ENCODE data around the gene CMTM2. TPM values are rescaled to one million over a fixed set of nuclear protein-coding genes. Genes with fewer than 3 reads are reported as not detected.
A peak's percentile ranks its signal among the peaks of the same experiment; 100 is the strongest.

Gene CMTM2
- total and polyA plus RNA-seq, 2 donors = 0.94 to 1.3 TPM

GRCh38 chr16:66551348-66551759 is 27.9 kb upstream of the CMTM2 start:
- 5% methylated on average over 6 of the region's 6 CpGs for WGBS
- Histone ChIP-seq H3K9me3 (ENCODE audit: control insufficient read depth in 2 of 2, insufficient read depth in 1 of 2, low read length in 1 of 2) (no peaks in the 10 kb centered on the region), H3K4me3 (ENCODE audit: low read length in 2 of 2) (no peak overlapping the region), H3K27me3 (ENCODE audit: control insufficient read depth in 2 of 2, insufficient read depth in 1 of 2, low read length in 1 of 2) (no peaks in the 10 kb centered on the region), H3K36me3 (ENCODE audit: control insufficient read depth in 2 of 2, insufficient read depth in 2 of 2, low read length in 1 of 2) (peaks cover 0 to 5% of the 10 kb centered on the region in 2 donors), H3K27ac (ENCODE audit: low read depth in 1 of 2, low read length in 1 of 2) (peak overlapping the region; percentile 96 to 99), H3K4me1 (ENCODE audit: control insufficient read depth in 2 of 2, insufficient read depth in 2 of 2, low read length in 2 of 2) (peaks cover 53 to 76% of the 10 kb centered on the region in 2 donors)
- peak in 8 of 9 donors; percentile 40 to 87 (median 64) for DNase-seq (ENCODE audit: low read depth in 6 of 9, low spot score in 9 of 9)

GRCh38 chr16:66551788-66552285 is 27.4 kb upstream of the CMTM2 start:
- H3K4me3 ChIP-seq (ENCODE audit: low read length in 2 of 2) = peak overlapping the region; percentile 74 to 78
- peaks cover 53 to 76% of the 10 kb centered on the region in 2 donors for H3K4me1 ChIP-seq (ENCODE audit: control insufficient read depth in 2 of 2, insufficient read depth in 2 of 2, low read length in 2 of 2)
- H3K27ac ChIP-seq (ENCODE audit: low read depth in 1 of 2, low read length in 1 of 2) = peak overlapping the region; percentile 96 to 99
- H3K36me3 ChIP-seq (ENCODE audit: control insufficient read depth in 2 of 2, insufficient read depth in 2 of 2, low read length in 1 of 2) = peaks cover 0 to 5% of the 10 kb centered on the region in 2 donors
- no peaks in the 10 kb centered on the region for H3K27me3 ChIP-seq (ENCODE audit: control insufficient read depth in 2 of 2, insufficient read depth in 1 of 2, low read length in 1 of 2)
- 49% methylated on average over 8 of the region's 8 CpGs for WGBS
- H3K9me3 ChIP-seq (ENCODE audit: control insufficient read depth in 2 of 2, insufficient read depth in 1 of 2, low read length in 1 of 2) = no peaks in the 10 kb centered on the region
- no peak for DNase-seq (ENCODE audit: low read depth in 6 of 9, low spot score in 9 of 9)

- Histone ChIP-seq H3K27me3 (ENCODE audit: control insufficient read depth in 2 of 2, insufficient read depth in 1 of 2, low read length in 1 of 2) (no peaks in the 10 kb centered on the region), H3K4me1 (ENCODE audit: control insufficient read depth in 2 of 2, insufficient read depth in 2 of 2, low read length in 2 of 2) (peaks cover 55 to 72% of the 10 kb centered on the region in 2 donors), H3K36me3 (ENCODE audit: control insufficient read depth in 2 of 2, insufficient read depth in 2 of 2, low read length in 1 of 2) (peaks cover 0 to 5% of the 10 kb centered on the region in 2 donors), H3K9me3 (ENCODE audit: control insufficient read depth in 2 of 2, insufficient read depth in 1 of 2, low read length in 1 of 2) (no peaks in the 10 kb centered on the region), H3K4me3 (ENCODE audit: low read length in 2 of 2) (peak within 1 kb of the TSS; percentile 74 to 78), H3K27ac (ENCODE audit: low read depth in 1 of 2, low read length in 1 of 2) (peak within 1 kb of the TSS; percentile 96 to 99)
- peak; percentile 78 to 97 (median 92) for DNase-seq (ENCODE audit: low read depth in 6 of 9, low spot score in 9 of 9)
- WGBS = 4% methylated on average over 63 of the region's 63 CpGs
Observed at GRCh38 chr16:66552286-66553177, 26.7 kb upstream of the CMTM2 start, which contains the start of gene CKLF. Gene CKLF (plus strand): TSS chr16:66552576. CDS start chr16:66552716, 140 bp downstream.

GRCh38 chr16:66553223-66553622 is 26.0 kb upstream of the CMTM2 start:
- H3K27ac ChIP-seq (ENCODE audit: low read depth in 1 of 2, low read length in 1 of 2) = peak overlapping the region in 1 of 2 donors; percentile 96
- no peaks in the 10 kb centered on the region for H3K9me3 ChIP-seq (ENCODE audit: control insufficient read depth in 2 of 2, insufficient read depth in 1 of 2, low read length in 1 of 2)
- H3K27me3 ChIP-seq (ENCODE audit: control insufficient read depth in 2 of 2, insufficient read depth in 1 of 2, low read length in 1 of 2) = no peaks in the 10 kb centered on the region
- peaks cover 4 to 8% of the 10 kb centered on the region in 2 donors for H3K36me3 ChIP-seq (ENCODE audit: control insufficient read depth in 2 of 2, insufficient read depth in 2 of 2, low read length in 1 of 2)
- 4% methylated on average over 8 of the region's 8 CpGs for WGBS
- H3K4me1 ChIP-seq (ENCODE audit: control insufficient read depth in 2 of 2, insufficient read depth in 2 of 2, low read length in 2 of 2) = peaks cover 55 to 65% of the 10 kb centered on the region in 2 donors
- H3K4me3 ChIP-seq (ENCODE audit: low read length in 2 of 2) = peak overlapping the region; percentile 74 to 78
- DNase-seq (ENCODE audit: low read depth in 6 of 9, low spot score in 9 of 9) = peak in 2 of 9 donors; percentile 26 to 47

- Histone ChIP-seq H3K4me1 (ENCODE audit: control insufficient read depth in 2 of 2, insufficient read depth in 2 of 2, low read length in 2 of 2) (peaks cover 54 to 60% of the 10 kb centered on the region in 2 donors), H3K27me3 (ENCODE audit: control insufficient read depth in 2 of 2, insufficient read depth in 1 of 2, low read length in 1 of 2) (no peaks in the 10 kb centered on the region), H3K36me3 (ENCODE audit: control insufficient read depth in 2 of 2, insufficient read depth in 2 of 2, low read length in 1 of 2) (peaks cover 8 to 16% of the 10 kb centered on the region in 2 donors), H3K27ac (ENCODE audit: low read depth in 1 of 2, low read length in 1 of 2) (no peak overlapping the region), H3K4me3 (ENCODE audit: low read length in 2 of 2) (peak overlapping the region in 1 of 2 donors; percentile 78), H3K9me3 (ENCODE audit: control insufficient read depth in 2 of 2, insufficient read depth in 1 of 2, low read length in 1 of 2) (no peaks in the 10 kb centered on the region)
- DNase-seq (ENCODE audit: low read depth in 6 of 9, low spot score in 9 of 9) = no peak
- 42% methylated on average over 3 of the region's 3 CpGs for WGBS
Observed at GRCh38 chr16:66554021-66554420, 25.2 kb upstream of the CMTM2 start.

GRCh38 chr16:66554495-66554894 is 24.8 kb upstream of the CMTM2 start:
- DNase-seq (ENCODE audit: low read depth in 6 of 9, low spot score in 9 of 9) = no peak
- H3K27ac ChIP-seq (ENCODE audit: low read depth in 1 of 2, low read length in 1 of 2) = no peak overlapping the region
- peaks cover 49 to 55% of the 10 kb centered on the region in 2 donors for H3K4me1 ChIP-seq (ENCODE audit: control insufficient read depth in 2 of 2, insufficient read depth in 2 of 2, low read length in 2 of 2)
- H3K4me3 ChIP-seq (ENCODE audit: low read length in 2 of 2) = no peak overlapping the region
- H3K27me3 ChIP-seq (ENCODE audit: control insufficient read depth in 2 of 2, insufficient read depth in 1 of 2, low read length in 1 of 2) = no peaks in the 10 kb centered on the region
- H3K9me3 ChIP-seq (ENCODE audit: control insufficient read depth in 2 of 2, insufficient read depth in 1 of 2, low read length in 1 of 2) = no peaks in the 10 kb centered on the region
- H3K36me3 ChIP-seq (ENCODE audit: control insufficient read depth in 2 of 2, insufficient read depth in 2 of 2, low read length in 1 of 2) = peaks cover 11 to 20% of the 10 kb centered on the region in 2 donors
- 88% methylated on average over 6 of the region's 6 CpGs for WGBS

- H3K4me1 ChIP-seq (ENCODE audit: control insufficient read depth in 2 of 2, insufficient read depth in 2 of 2, low read length in 2 of 2) = peaks cover 14 to 36% of the 10 kb centered on the region in 2 donors
- no peaks in the 10 kb centered on the region for H3K27me3 ChIP-seq (ENCODE audit: control insufficient read depth in 2 of 2, insufficient read depth in 1 of 2, low read length in 1 of 2)
- no peak for DNase-seq (ENCODE audit: low read depth in 6 of 9, low spot score in 9 of 9)
- H3K9me3 ChIP-seq (ENCODE audit: control insufficient read depth in 2 of 2, insufficient read depth in 1 of 2, low read length in 1 of 2) = no peaks in the 10 kb centered on the region
- peak overlapping the region in 1 of 2 donors; percentile 4 for H3K27ac ChIP-seq (ENCODE audit: low read depth in 1 of 2, low read length in 1 of 2)
- H3K4me3 ChIP-seq (ENCODE audit: low read length in 2 of 2) = no peak overlapping the region
- H3K36me3 ChIP-seq (ENCODE audit: control insufficient read depth in 2 of 2, insufficient read depth in 2 of 2, low read length in 1 of 2) = peaks cover 28 to 55% of the 10 kb centered on the region in 2 donors
- WGBS = 79% methylated on average over 1 of the region's 1 CpG
Observed at GRCh38 chr16:66560107-66560506, 19.2 kb upstream of the CMTM2 start.

GRCh38 chr16:66561381-66562080 is 17.7 kb upstream of the CMTM2 start:
- no peak overlapping the region for H3K4me3 ChIP-seq (ENCODE audit: low read length in 2 of 2)
- peaks cover 38 to 65% of the 10 kb centered on the region in 2 donors for H3K36me3 ChIP-seq (ENCODE audit: control insufficient read depth in 2 of 2, insufficient read depth in 2 of 2, low read length in 1 of 2)
- H3K27ac ChIP-seq (ENCODE audit: low read depth in 1 of 2, low read length in 1 of 2) = peak overlapping the region in 1 of 2 donors; percentile 49
- no peak for DNase-seq (ENCODE audit: low read depth in 6 of 9, low spot score in 9 of 9)
- 40% methylated on average over 3 of the region's 3 CpGs for WGBS
- H3K27me3 ChIP-seq (ENCODE audit: control insufficient read depth in 2 of 2, insufficient read depth in 1 of 2, low read length in 1 of 2) = no peaks in the 10 kb centered on the region
- H3K9me3 ChIP-seq (ENCODE audit: control insufficient read depth in 2 of 2, insufficient read depth in 1 of 2, low read length in 1 of 2) = no peaks in the 10 kb centered on the region
- peaks cover 4 to 27% of the 10 kb centered on the region in 2 donors for H3K4me1 ChIP-seq (ENCODE audit: control insufficient read depth in 2 of 2, insufficient read depth in 2 of 2, low read length in 2 of 2)
